Mesendoderm (in vitro differentiated cells): ENCODE data around the gene BLVRB. TPM values are rescaled to one million over a fixed set of nuclear protein-coding genes. Genes with fewer than 3 reads are reported as not detected.

Experiments
- DNase-seq: peaks from one replicate; pipeline ENCODE4 v3.0.0; 2013
- H2AK5ac ChIP-seq: 2 replicates; pipeline ENCODE4 v1.6.1; 2013; ENCODE audit warnings: low read length, inconsistent platforms
- H2BK120ac ChIP-seq: 2 replicates; pipeline ENCODE4 v1.6.1; 2013; ENCODE audit warnings: low read depth, mild to moderate bottlenecking, low read length, moderate library complexity, mixed read lengths
- H2BK15ac ChIP-seq: replicated peaks from 2 replicates; pipeline ENCODE4 v1.6.1; 2013; ENCODE audit warnings: low read depth, mild to moderate bottlenecking, moderate library complexity
- H2BK5ac ChIP-seq: 2 replicates; pipeline ENCODE4 v1.6.1; 2013; ENCODE audit warnings: low read length, inconsistent platforms
- H3K18ac ChIP-seq: 2 replicates; pipeline ENCODE4 v1.6.1; 2013; ENCODE audit warnings: mild to moderate bottlenecking, low read length, mixed read lengths
- H3K23ac ChIP-seq: one replicate; pipeline ENCODE4 v1.6.1; 2013; ENCODE audit warnings: low read length
- H3K27ac ChIP-seq: 2 replicates; pipeline ENCODE4 v1.5.1; 2013; ENCODE audit warnings: low read depth, mild to moderate bottlenecking, inconsistent platforms, low read length, moderate library complexity
- H3K27me3 ChIP-seq: 2 replicates; pipeline ENCODE4 v1.6.1; 2013; ENCODE audit warnings: low read length, control low read depth, mild to moderate bottlenecking, inconsistent platforms; ENCODE audit not compliant: insufficient read depth, poor library complexity
- H3K36me3 ChIP-seq: 2 replicates; pipeline ENCODE4 v1.6.1; 2013; ENCODE audit warnings: low read length, inconsistent platforms; ENCODE audit not compliant: control insufficient read depth, insufficient read depth
- H3K4ac ChIP-seq: one replicate; pipeline ENCODE4 v1.6.1; 2013; ENCODE audit warnings: low read depth, mild to moderate bottlenecking, low read length, moderate library complexity
- H3K4me1 ChIP-seq: 2 replicates; pipeline ENCODE4 v1.6.1; 2013; ENCODE audit warnings: low read depth, low read length, inconsistent platforms; ENCODE audit not compliant: control insufficient read depth
- H3K4me2 ChIP-seq: 2 replicates; pipeline ENCODE4 v1.6.1; 2013; ENCODE audit warnings: low read length
- H3K4me3 ChIP-seq: 2 replicates; pipeline ENCODE4 v1.5.1; 2013; ENCODE audit warnings: mild to moderate bottlenecking, low read length
- H3K56ac ChIP-seq: one replicate; pipeline ENCODE4 v1.6.1; 2013; ENCODE audit warnings: low read length
- H3K79me1 ChIP-seq: 2 replicates; pipeline ENCODE4 v1.6.1; 2013; ENCODE audit warnings: low read length, inconsistent platforms
- H3K79me2 ChIP-seq: 2 replicates; pipeline ENCODE4 v1.6.1; 2013; ENCODE audit warnings: mild to moderate bottlenecking, low read length; ENCODE audit not compliant: control insufficient read depth, insufficient read depth
- H3K9ac ChIP-seq: 2 replicates; pipeline ENCODE4 v1.6.1; 2013; ENCODE audit warnings: low read length, inconsistent platforms
- H4K5ac ChIP-seq: one replicate; pipeline ENCODE4 v1.6.1; 2013; ENCODE audit warnings: low read length
- H4K8ac ChIP-seq: one replicate; pipeline ENCODE4 v1.6.1; 2013; ENCODE audit warnings: low read depth, mild to moderate bottlenecking, control low read depth, low read length, moderate library complexity
- WGBS: extraction: QIAGEN DNeasy Blood & Tissue Kit; methylation state at CpG from one replicate; pipeline ENCODE4 v1.1.7; 2013; ENCODE audit warnings: low lambda C conversion rate, missing lambda C conversion rate; ENCODE audit not compliant: insufficient coverage; ENCODE audit errors: extremely low coverage; 5-methylcytosine and 5-hydroxymethylcytosine counted together
- polyA plus RNA-seq, 2 experiments: library from polyadenylated mRNA; stranded (reverse); fragments of 200-250 nt; gene quantifications; one replicate each; pipeline ENCODE4 v1.2.3, GENCODE V29; 2013

Gene BLVRB
- 19.8 TPM for polyA plus RNA-seq (2013, experiment 1 of 2)
- polyA plus RNA-seq (2013, experiment 2 of 2): 20.7 TPM

- WGBS: no CpG with 5 or more reads among the region's 54 CpGs
- H3K23ac ChIP-seq: peak within 1 kb of the TSS; percentile 24
- peak within 1 kb of the TSS; percentile 19 for H3K18ac ChIP-seq
- no peak within 1 kb of the TSS for H4K5ac ChIP-seq
- H3K27ac ChIP-seq: no peak within 1 kb of the TSS
- H3K79me1 ChIP-seq: no peaks in the 10 kb centered on the region
- DNase-seq: peak; percentile 99
- H3K4me2 ChIP-seq: peak within 1 kb of the TSS; percentile 77
- H2BK15ac ChIP-seq: no peak within 1 kb of the TSS
- peak within 1 kb of the TSS; percentile 98 for H3K56ac ChIP-seq
- H2AK5ac ChIP-seq: peak within 1 kb of the TSS; percentile 14
- peak within 1 kb of the TSS; percentile 49 for H3K4ac ChIP-seq
- peak within 1 kb of the TSS; percentile 86 for H3K9ac ChIP-seq
- no peak within 1 kb of the TSS for H2BK5ac ChIP-seq
- H3K79me2 ChIP-seq: no peaks in the 10 kb centered on the region
- no peaks in the 10 kb centered on the region for H3K36me3 ChIP-seq
- H3K27me3 ChIP-seq: peaks cover 10% of the 10 kb centered on the region
- H3K4me3 ChIP-seq: peak within 1 kb of the TSS; percentile 76
- H4K8ac ChIP-seq: no peak within 1 kb of the TSS
- peaks cover 5% of the 10 kb centered on the region for H3K4me1 ChIP-seq
- no peak within 1 kb of the TSS for H2BK120ac ChIP-seq
Observed at GRCh38 chr19:40465557-40466218, at the start of gene BLVRB. TSS of gene BLVRB (minus strand) at chr19:40465745. CDS start at chr19:40465688, 57 bp downstream.

GRCh38 chr19:40513741-40514315 lies 48.3 kb upstream of the BLVRB start:
- no peak overlapping the region for H3K4me3 ChIP-seq
- no CpG with 5 or more reads among the region's 4 CpGs for WGBS

GRCh38 chr19:40513345-40513678 lies 47.8 kb upstream of the BLVRB start:
- peaks cover 26% of the 10 kb centered on the region for H3K27me3 ChIP-seq
- WGBS: no CpG with 5 or more reads among the region's 27 CpGs

More at GRCh38 chr19:40513741-40514315, 48.3 kb upstream of the BLVRB start:
- Histone ChIP-seq H4K5ac (no peak overlapping the region), H3K36me3 (no peaks in the 10 kb centered on the region), H2AK5ac (no peak overlapping the region), H3K56ac (no peak overlapping the region), H3K9ac (no peak overlapping the region), H3K79me2 (no peaks in the 10 kb centered on the region), H3K4me2 (no peak overlapping the region), H3K4me1 (no peaks in the 10 kb centered on the region), H2BK15ac (no peak overlapping the region), H2BK5ac (no peak overlapping the region), H3K23ac (no peak overlapping the region), H3K18ac (no peak overlapping the region), H2BK120ac (no peak overlapping the region), H3K79me1 (no peaks in the 10 kb centered on the region), H3K4ac (no peak overlapping the region), H3K27ac (no peak overlapping the region), H4K8ac (no peak overlapping the region), H3K27me3 (peaks cover 26% of the 10 kb centered on the region)
- DNase-seq: no peak

GRCh38 chr19:40512473-40513344 lies 47.2 kb upstream of the BLVRB start:
- H2BK5ac ChIP-seq: no peak overlapping the region
- peak overlapping the region; percentile 15 for H3K4me2 ChIP-seq
- H2AK5ac ChIP-seq: no peak overlapping the region
- no peak overlapping the region for H3K18ac ChIP-seq
- peaks cover 26% of the 10 kb centered on the region for H3K27me3 ChIP-seq
- H3K27ac ChIP-seq: no peak overlapping the region
- H2BK15ac ChIP-seq: no peak overlapping the region
- H4K8ac ChIP-seq: no peak overlapping the region
- peak overlapping the region; percentile 80 for H3K23ac ChIP-seq
- no peaks in the 10 kb centered on the region for H3K79me2 ChIP-seq
- peak; percentile 55 for DNase-seq
- H3K36me3 ChIP-seq: no peaks in the 10 kb centered on the region
- H3K79me1 ChIP-seq: no peaks in the 10 kb centered on the region
- H3K4ac ChIP-seq: no peak overlapping the region
- H3K4me1 ChIP-seq: no peaks in the 10 kb centered on the region
- H2BK120ac ChIP-seq: no peak overlapping the region
- H4K5ac ChIP-seq: no peak overlapping the region
- WGBS: no CpG with 5 or more reads among the region's 105 CpGs
- H3K4me3 ChIP-seq: no peak overlapping the region
- H3K56ac ChIP-seq: no peak overlapping the region
- no peak overlapping the region for H3K9ac ChIP-seq

More at GRCh38 chr19:40513345-40513678, 47.8 kb upstream of the BLVRB start:
- H2BK15ac ChIP-seq: no peak overlapping the region
- no peak overlapping the region for H3K23ac ChIP-seq
- no peak overlapping the region for H2BK120ac ChIP-seq
- H3K79me2 ChIP-seq: no peaks in the 10 kb centered on the region
- DNase-seq: no peak
- no peak overlapping the region for H3K4ac ChIP-seq
- H3K27ac ChIP-seq: no peak overlapping the region
- no peaks in the 10 kb centered on the region for H3K79me1 ChIP-seq
- no peak overlapping the region for H3K56ac ChIP-seq
- H3K36me3 ChIP-seq: no peaks in the 10 kb centered on the region
- no peak overlapping the region for H3K18ac ChIP-seq
- H4K8ac ChIP-seq: no peak overlapping the region
- H2AK5ac ChIP-seq: no peak overlapping the region
- no peak overlapping the region for H4K5ac ChIP-seq
- H3K4me3 ChIP-seq: no peak overlapping the region
- H3K4me2 ChIP-seq: no peak overlapping the region
- no peak overlapping the region for H2BK5ac ChIP-seq
- H3K9ac ChIP-seq: no peak overlapping the region
- no peaks in the 10 kb centered on the region for H3K4me1 ChIP-seq

- H2BK5ac ChIP-seq: no peak overlapping the region
- H3K23ac ChIP-seq: peak overlapping the region; percentile 80
- H3K4ac ChIP-seq: no peak overlapping the region
- no peak overlapping the region for H3K9ac ChIP-seq
- DNase-seq: no peak
- no peak overlapping the region for H3K4me2 ChIP-seq
- H4K8ac ChIP-seq: no peak overlapping the region
- no peak overlapping the region for H4K5ac ChIP-seq
- H3K27ac ChIP-seq: no peak overlapping the region
- H3K18ac ChIP-seq: no peak overlapping the region
- no peak overlapping the region for H2AK5ac ChIP-seq
- H3K27me3 ChIP-seq: peaks cover 24% of the 10 kb centered on the region
- H3K4me3 ChIP-seq: no peak overlapping the region
- H3K4me1 ChIP-seq: no peaks in the 10 kb centered on the region
- H3K79me1 ChIP-seq: no peaks in the 10 kb centered on the region
- H3K79me2 ChIP-seq: no peaks in the 10 kb centered on the region
- H3K56ac ChIP-seq: no peak overlapping the region
- no peak overlapping the region for H2BK15ac ChIP-seq
- no peak overlapping the region for H2BK120ac ChIP-seq
- no peaks in the 10 kb centered on the region for H3K36me3 ChIP-seq
- no CpG with 5 or more reads among the region's 1 CpG for WGBS
Observed at GRCh38 chr19:40512110-40512472, 46.5 kb upstream of the BLVRB start.
